HepG2 (cell line): ENCODE data around the gene CABLES2. TPM values are rescaled to one million over a fixed set of nuclear protein-coding genes. Genes with fewer than 3 reads are reported as not detected.

Experiments
- EHMT2 ChIP-seq: fragments of 200-600 bp; sonication (generic); IDR thresholded peaks from 2 replicates; pipeline ENCODE4 v1.7.0; 2017; ENCODE audit warnings: antibody characterized with exemption, low read depth, low read length, borderline replicate concordance
- EZH2 ChIP-seq: conservative IDR thresholded peaks from 2 replicates; pipeline ENCODE4 v1.6.1; 2012; ENCODE audit warnings: mild to moderate bottlenecking, low read depth, low read length, moderate library complexity
- FOXM1 ChIP-seq: sonication (generic); formaldehyde crosslinking; IDR thresholded peaks from 2 replicates; pipeline ENCODE4 v1.5.0; 2020; ENCODE audit warnings: missing genetic modification reagents
- FOXO4 ChIP-seq: sonication (generic); formaldehyde crosslinking; conservative IDR thresholded peaks from 2 replicates; pipeline ENCODE4 v1.8.1; 2023; ENCODE audit warnings: missing genetic modification reagents
- IRF1 ChIP-seq: sonication (generic); formaldehyde crosslinking; IDR thresholded peaks from 2 replicates; pipeline ENCODE4 v1.4.0; 2020; ENCODE audit warnings: low read depth, mild to moderate bottlenecking, missing genetic modification reagents
- IRF2 ChIP-seq: IDR thresholded peaks from 2 replicates; pipeline ENCODE4 v1.6.1; 2018; ENCODE audit warnings: missing genetic modification reagents, missing compliant biosample characterization
- KDM5B ChIP-seq: sonication (generic); formaldehyde crosslinking; IDR thresholded peaks from 2 replicates; pipeline ENCODE4 v1.4.0; 2020; ENCODE audit warnings: missing genetic modification reagents, mild to moderate bottlenecking, borderline replicate concordance
- KLF11 ChIP-seq: IDR thresholded peaks from 2 replicates; pipeline ENCODE4 v1.6.1; 2016; ENCODE audit warnings: missing compliant biosample characterization
- KLF12 ChIP-seq: sonication (generic); formaldehyde crosslinking; IDR thresholded peaks from 2 replicates; pipeline ENCODE4 v1.4.0; 2020; ENCODE audit warnings: missing genetic modification reagents, borderline replicate concordance
- NCOA5 ChIP-seq: sonication (generic); formaldehyde crosslinking; IDR thresholded peaks from 2 replicates; pipeline ENCODE4 v1.4.0; 2020; ENCODE audit warnings: missing genetic modification reagents
- RAD51 ChIP-seq: fragments of 450-650 bp; IDR thresholded peaks from 2 replicates; pipeline ENCODE4 v1.6.1; 2016; ENCODE audit warnings: borderline replicate concordance
- RERE ChIP-seq: IDR thresholded peaks from 2 replicates; pipeline ENCODE4 v1.6.1; 2016; ENCODE audit warnings: low read depth, missing genetic modification reagents, missing compliant biosample characterization
- SMAD1 ChIP-seq: sonication (generic); formaldehyde crosslinking; IDR thresholded peaks from 2 replicates; pipeline ENCODE4 v1.4.0; 2020; ENCODE audit warnings: missing genetic modification reagents, low read depth, mild to moderate bottlenecking, borderline replicate concordance
- SP5 ChIP-seq: IDR thresholded peaks from 2 replicates; pipeline ENCODE4 v1.6.1; 2016; ENCODE audit warnings: low read depth, borderline replicate concordance
- TP53 ChIP-seq: sonication (generic); formaldehyde crosslinking; conservative IDR thresholded peaks from 2 replicates; pipeline ENCODE4 v1.4.0; 2020; ENCODE audit warnings: missing genetic modification reagents
- ZBTB37 ChIP-seq: sonication (generic); formaldehyde crosslinking; IDR thresholded peaks from 2 replicates; pipeline ENCODE4 v1.4.0; 2020; ENCODE audit warnings: mild to moderate bottlenecking, missing genetic modification reagents
- ZBTB38 ChIP-seq: sonication (generic); formaldehyde crosslinking; IDR thresholded peaks from 2 replicates; pipeline ENCODE4 v1.5.1; 2020; ENCODE audit warnings: mild to moderate bottlenecking, missing genetic modification reagents
- ZC3H13 ChIP-seq: sonication (generic); formaldehyde crosslinking; IDR thresholded peaks from 2 replicates; pipeline ENCODE4 v1.8.1; 2023; ENCODE audit warnings: mild to moderate bottlenecking, missing genetic modification reagents, moderate library complexity
- ZNF333 ChIP-seq: sonication (generic); formaldehyde crosslinking; IDR thresholded peaks from 2 replicates; pipeline ENCODE4 v1.4.0; 2020; ENCODE audit warnings: mild to moderate bottlenecking, missing genetic modification reagents, borderline replicate concordance
- ZNF441 ChIP-seq: sonication (generic); formaldehyde crosslinking; IDR thresholded peaks from 2 replicates; pipeline ENCODE4 v1.7.0; 2021; ENCODE audit warnings: missing genetic modification reagents, borderline replicate concordance
- ZSCAN12 ChIP-seq: sonication (generic); formaldehyde crosslinking; IDR thresholded peaks from 2 replicates; pipeline ENCODE4 v1.9.0; 2021; ENCODE audit warnings: mild to moderate bottlenecking, missing genetic modification reagents
- polyA plus RNA-seq, 8 experiments: library from polyadenylated mRNA; depleted of rRNA in 3 of 8; stranded (reverse) in 7 of 8; unstranded in 1 of 8; fragments of >200 nt; fragmentation: Illumina TruSeq in 4 of 8; extraction: Trizol in 4 of 8; gene quantifications; 2 replicates each; pipeline versions ENCODE4 v1.2.1 to v1.2.3, GENCODE V29; 2011 to 2016; ENCODE audit warnings: low read depth in 4 of 8, missing spikeins in 1 of 8, mixed read lengths in 1 of 8; ENCODE audit not compliant: insufficient read depth in 1 of 8
- total RNA-seq, 5 experiments: library from RNA; depleted of rRNA; stranded (reverse); fragments of >200 nt; fragmentation: Illumina TruSeq; extraction: Trizol; gene quantifications; 2 replicates each; pipeline ENCODE4 v1.2.3, GENCODE V29; 2016; ENCODE audit warnings: low read depth in 1 of 5

Gene CABLES2
- total and polyA plus RNA-seq, 2 of the 13 experiments (the other 11 are each of a cell fraction or from before 2014, with no cell fraction given): 5.2 to 9.7 TPM

GRCh38 chr20:62367633-62368391 lies 39.3 kb downstream of the CABLES2 start (continued):
- TF ChIP-seq RERE (no peak), KDM5B (CRISPR knock-in tag) (peak; percentile 96), IRF2 (no peak), ZBTB37 (CRISPR knock-in tag) (no peak), KLF12 (0 out of 2 replicates have a peak, but pooled peaks have one; percentile 17), IRF1 (CRISPR knock-in tag) (peak; percentile 82; the same call in 1 of the 2 replicates), NCOA5 (no peak), FOXO4 (CRISPR knock-in tag) (0 out of 2 replicates have a peak, but pooled peaks have one; percentile 67), TP53 (CRISPR knock-in tag) (no peak), ZNF333 (CRISPR knock-in tag) (no peak), ZNF441 (CRISPR knock-in tag) (peak; percentile 92; the same call in 1 of the 2 replicates), EZH2 (no peak), FOXM1 (CRISPR knock-in tag) (no peak), SP5 (CRISPR knock-in tag) (peak; percentile 43; the same call in 1 of the 2 replicates), SMAD1 (CRISPR knock-in tag) (0 out of 2 replicates have a peak, but pooled peaks have one; percentile 33), EHMT2 (no peak), RAD51 (no peak), ZBTB38 (CRISPR knock-in tag) (peak; percentile 20; the same call in 1 of the 2 replicates), ZC3H13 (CRISPR knock-in tag) (peak; percentile 83), ZSCAN12 (0 out of 2 replicates have a peak, but pooled peaks have one; percentile 74), KLF11 (CRISPR knock-in tag) (no peak; the same call in 1 of the 2 replicates)
